ENCODE results near the gene VAV2.
"Not testable (repeated sequence)": the region's sequence is repeated elsewhere in the genome, so short reads cannot be mapped to it uniquely, and the experiment has no call there.

Gene VAV2

GRCh38 chr9:133916159-133916541 is 76.0 kb downstream of the VAV2 start:
- no peak for DNase-seq (ENCODE audit: low read depth)

- DNase-seq (ENCODE audit: low read depth) = no peak
These were observed 76.5 kb downstream of the VAV2 start for GRCh38 chr9:133915534-133916158.

GRCh38 chr9:133914442-133915342 is 77.4 kb downstream of the VAV2 start:
- peak; percentile 78 for DNase-seq (ENCODE audit: low read depth)

- no peak for DNase-seq (ENCODE audit: low read depth)
These were observed 78.4 kb downstream of the VAV2 start for GRCh38 chr9:133913571-133914369.

- no peak for DNase-seq (ENCODE audit: low read depth)
These were observed 81.1 kb downstream of the VAV2 start for GRCh38 chr9:133910855-133911514.

- DNase-seq (ENCODE audit: low read depth) = no peak
These were observed 84.9 kb downstream of the VAV2 start for GRCh38 chr9:133906932-133907910.

- no peak for DNase-seq (ENCODE audit: low read depth)
These were observed 85.9 kb downstream of the VAV2 start for GRCh38 chr9:133906218-133906617.

- no peak for DNase-seq (ENCODE audit: low read depth)
These were observed 86.6 kb downstream of the VAV2 start for GRCh38 chr9:133905493-133905892.

- no peak for DNase-seq (ENCODE audit: low read depth)
These were observed 87.6 kb downstream of the VAV2 start for GRCh38 chr9:133904346-133905090.

- no peak for DNase-seq (ENCODE audit: low read depth)
These were observed 90.8 kb downstream of the VAV2 start for GRCh38 chr9:133901184-133901835.

- no peak for DNase-seq (ENCODE audit: low read depth)
These were observed 94.4 kb downstream of the VAV2 start for GRCh38 chr9:133897675-133898074.

- DNase-seq (ENCODE audit: low read depth) = not testable (repeated sequence)
These were observed 96.1 kb downstream of the VAV2 start for GRCh38 chr9:133896007-133896406.

GRCh38 chr9:133895335-133895734 is 96.8 kb downstream of the VAV2 start:
- DNase-seq (ENCODE audit: low read depth) = no peak

- no peak for DNase-seq (ENCODE audit: low read depth)
These were observed 97.5 kb downstream of the VAV2 start for GRCh38 chr9:133894377-133895321.

- no peak for DNase-seq (ENCODE audit: low read depth)
These were observed 98.7 kb downstream of the VAV2 start for GRCh38 chr9:133893191-133893994.

- DNase-seq (ENCODE audit: low read depth) = no peak
These were observed 99.8 kb downstream of the VAV2 start for GRCh38 chr9:133892193-133892920.

- no peak for DNase-seq (ENCODE audit: low read depth)
These were observed 100.4 kb downstream of the VAV2 start for GRCh38 chr9:133891741-133892140.

Measured in CMK (cell line).